ENCODE results near the gene TKT.

DNA sequence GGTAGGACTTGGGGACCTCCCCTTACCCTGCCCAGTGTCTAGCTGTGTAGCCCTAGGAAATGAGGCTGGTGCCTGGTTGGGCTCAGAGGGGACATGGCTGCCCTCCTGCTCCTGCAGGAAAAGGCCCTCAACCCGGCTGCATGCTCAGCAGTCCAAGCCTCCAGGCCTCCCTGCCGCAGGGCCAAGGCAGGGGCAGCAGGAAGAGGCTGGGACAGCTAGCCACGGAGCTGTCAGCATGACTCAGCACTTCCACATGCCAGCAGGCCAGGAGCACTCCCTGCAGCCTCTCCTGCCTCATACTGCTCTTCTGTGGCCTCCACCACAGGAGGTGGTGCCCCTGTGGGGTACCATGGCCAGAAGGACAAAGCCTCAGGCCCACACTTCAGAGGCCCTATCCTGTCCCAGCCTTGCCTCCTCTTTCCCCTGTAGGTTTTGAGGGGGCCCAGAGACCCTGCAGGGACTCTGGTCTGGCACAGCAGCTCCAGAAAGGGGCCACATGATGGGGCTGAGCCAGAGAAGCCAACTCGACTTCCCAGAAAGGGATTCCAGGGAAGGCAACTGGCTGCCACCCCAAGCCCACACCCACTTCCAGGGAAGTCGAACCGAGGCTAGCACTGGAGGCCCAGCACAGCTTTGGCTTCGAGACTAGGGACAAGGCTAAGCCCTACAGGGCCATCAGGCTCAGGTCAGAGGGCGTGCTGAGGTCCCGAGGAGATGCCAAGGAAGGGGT lies 19.5 kb downstream of the TKT start:
- TF ChIP-seq, protein P1, sequence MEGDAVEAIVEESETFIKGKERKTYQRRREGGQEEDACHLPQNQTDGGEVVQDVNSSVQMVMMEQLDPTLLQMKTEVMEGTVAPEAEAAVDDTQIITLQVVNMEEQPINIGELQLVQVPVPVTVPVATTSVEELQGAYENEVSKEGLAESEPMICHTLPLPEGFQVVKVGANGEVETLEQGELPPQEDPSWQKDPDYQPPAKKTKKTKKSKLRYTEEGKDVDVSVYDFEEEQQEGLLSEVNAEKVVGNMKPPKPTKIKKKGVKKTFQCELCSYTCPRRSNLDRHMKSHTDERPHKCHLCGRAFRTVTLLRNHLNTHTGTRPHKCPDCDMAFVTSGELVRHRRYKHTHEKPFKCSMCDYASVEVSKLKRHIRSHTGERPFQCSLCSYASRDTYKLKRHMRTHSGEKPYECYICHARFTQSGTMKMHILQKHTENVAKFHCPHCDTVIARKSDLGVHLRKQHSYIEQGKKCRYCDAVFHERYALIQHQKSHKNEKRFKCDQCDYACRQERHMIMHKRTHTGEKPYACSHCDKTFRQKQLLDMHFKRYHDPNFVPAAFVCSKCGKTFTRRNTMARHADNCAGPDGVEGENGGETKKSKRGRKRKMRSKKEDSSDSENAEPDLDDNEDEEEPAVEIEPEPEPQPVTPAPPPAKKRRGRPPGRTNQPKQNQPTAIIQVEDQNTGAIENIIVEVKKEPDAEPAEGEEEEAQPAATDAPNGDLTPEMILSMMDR (IDR thresholded peaks at IDR 0.05 in 2 of 3, conservative IDR thresholded peaks at IDR 0.05 in 1 of 3; ENCODE audit: borderline replicate concordance in 1 of 3, insufficient read depth in 1 of 3, low read depth in 2 of 3, low read length in 2 of 3), result no peak
- no peak for TF ChIP-seq POLR2A (IDR thresholded peaks at IDR 0.05; ENCODE audit: borderline replicate concordance, extremely low read depth, insufficient read depth, insufficient read length)

Data from HCT116 (cell line).